HG03432 (cell line): ENCODE measurements around the gene MCU.

Experiments used
- ATAC-seq: cut with Tn5 transposase; IDR thresholded peaks from one replicate; pipeline ENCODE4 v1.9.1; 2021; ENCODE audit warnings: mild to moderate bottlenecking, moderate library complexity; ENCODE audit not compliant: unreplicated experiment

MCU gene

GRCh38 chr10:72928798-72929197 lies 236.9 kb downstream of the MCU start:
- ATAC-seq, result no peak

DNA sequence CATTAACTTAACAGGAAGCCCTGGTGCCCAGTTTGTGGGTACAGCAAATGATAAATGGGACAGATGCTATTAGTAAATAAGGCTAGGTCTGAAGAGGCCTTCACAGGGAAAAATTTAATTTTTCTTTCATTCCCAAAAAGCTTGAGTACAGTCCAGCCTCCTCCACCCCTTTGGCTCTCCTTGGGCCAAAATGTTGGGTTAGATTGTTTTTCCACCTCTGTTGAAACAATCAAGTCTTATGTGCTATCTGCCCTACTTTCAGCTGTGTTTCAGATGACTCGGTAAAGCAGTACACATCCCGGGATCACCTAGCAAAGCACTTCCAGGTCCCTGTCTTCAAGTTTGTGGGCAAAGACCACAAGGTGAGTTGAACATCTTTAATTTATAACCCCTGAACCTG lies 238.3 kb downstream of the MCU start:
- no peak for ATAC-seq

GRCh38 chr10:72932259-72933015 lies 240.5 kb downstream of the MCU start:
- ATAC-seq, result no peak

- ATAC-seq, result no peak
Observed at GRCh38 chr10:72935361-72935760, 243.4 kb downstream of the MCU start.
